HL-60/S4 treated with phorbol 12-myristate 13-acetate at 8.2 ng/mL for 4 days and 3 days (cell line): Measurements from ENCODE around the gene IGF1.
"Not testable (repeated sequence)": the region's sequence is repeated elsewhere in the genome, so short reads cannot be mapped to it uniquely, and the experiment has no call there.

Experiments used
- in situ Hi-C: fragments of 300-500 bp; cut with MboI; formaldehyde crosslinking; loops from 2 replicates; pipeline ENCODE4 v1.15.0; 2022; ENCODE audit warnings: low sequenced_read_pairs

The IGF1 gene

DNA sequence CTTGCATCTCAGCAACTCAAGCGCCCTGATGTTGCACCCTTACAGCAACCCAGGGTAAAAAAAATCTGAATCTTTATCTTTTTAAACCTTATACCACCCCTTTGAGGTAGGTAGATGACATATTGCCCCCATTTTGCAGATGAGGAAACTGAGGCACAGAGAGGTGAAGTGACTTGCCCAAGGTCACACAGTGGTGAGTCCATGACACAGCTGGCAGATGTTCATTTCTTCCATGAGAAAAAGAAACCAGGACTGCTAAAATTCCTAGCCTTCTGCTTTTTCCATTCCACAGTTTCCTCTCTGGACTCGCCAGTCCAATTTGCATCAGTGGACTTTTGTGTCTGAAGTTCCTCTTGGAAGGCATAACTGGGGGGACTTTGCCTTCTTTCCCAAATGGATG is 79.3 kb downstream of the IGF1 start:
- in situ Hi-C loops, result no loop called here

DNA sequence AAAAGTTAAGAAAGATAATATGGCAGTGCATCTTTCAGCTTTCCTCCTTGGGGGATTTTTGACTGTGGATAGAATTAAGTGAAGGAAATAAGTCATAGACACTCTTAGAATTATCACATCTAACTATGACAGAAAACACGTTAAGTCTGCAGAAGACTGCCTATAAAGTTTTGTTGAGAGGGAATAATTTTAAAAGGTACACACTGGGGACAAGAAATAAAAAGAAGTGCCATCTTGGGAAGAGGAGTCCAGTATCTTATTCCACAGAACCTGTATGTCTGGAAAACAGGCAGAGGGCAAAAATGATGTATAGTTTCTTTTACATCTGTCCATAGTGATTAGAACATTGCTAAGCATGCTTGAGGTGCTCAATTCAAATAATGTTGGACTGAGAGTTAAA is 80.7 kb downstream of the IGF1 start:
- in situ Hi-C loops, result no loop called here

DNA sequence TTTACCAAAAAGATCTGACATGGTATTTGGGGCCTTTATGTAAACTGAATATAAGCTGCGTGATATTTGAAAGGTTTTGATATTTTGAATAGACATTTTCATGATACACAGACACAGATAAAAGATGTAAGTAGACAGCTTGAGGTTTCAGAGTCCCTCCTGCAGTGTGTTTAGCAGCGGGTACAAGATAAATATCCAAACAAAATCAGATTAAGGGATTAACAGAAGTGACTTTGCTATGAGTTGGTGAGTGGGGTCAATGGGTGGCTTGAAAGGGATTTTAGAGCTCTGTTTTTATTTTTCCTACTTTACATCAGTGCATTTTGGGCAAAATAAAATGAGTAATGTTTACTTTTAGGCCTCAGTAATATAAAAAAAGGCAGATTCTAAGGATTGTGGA is 84.1 kb downstream of the IGF1 start:
- in situ Hi-C loops, result no loop called here

DNA sequence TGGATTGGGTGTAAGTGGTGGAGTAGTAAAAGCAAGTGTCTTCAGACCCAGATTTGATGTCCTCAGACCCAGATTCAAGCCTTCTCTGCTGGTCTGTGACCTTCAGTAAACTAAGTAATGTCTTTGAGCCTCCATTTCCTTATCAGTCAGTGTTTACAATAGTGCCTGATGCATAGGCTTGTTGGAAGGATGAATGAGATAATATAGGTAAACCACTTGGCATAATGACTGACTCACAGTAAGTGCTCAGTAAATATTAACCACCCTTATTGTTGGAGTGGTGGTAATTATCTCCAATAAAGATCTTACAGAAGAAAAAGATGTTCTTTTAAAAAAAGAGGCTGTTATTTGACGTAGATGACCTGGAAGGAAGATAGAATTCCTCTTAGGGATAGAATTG is 86.2 kb downstream of the IGF1 start:
- in situ Hi-C loops, result no loop called here

DNA sequence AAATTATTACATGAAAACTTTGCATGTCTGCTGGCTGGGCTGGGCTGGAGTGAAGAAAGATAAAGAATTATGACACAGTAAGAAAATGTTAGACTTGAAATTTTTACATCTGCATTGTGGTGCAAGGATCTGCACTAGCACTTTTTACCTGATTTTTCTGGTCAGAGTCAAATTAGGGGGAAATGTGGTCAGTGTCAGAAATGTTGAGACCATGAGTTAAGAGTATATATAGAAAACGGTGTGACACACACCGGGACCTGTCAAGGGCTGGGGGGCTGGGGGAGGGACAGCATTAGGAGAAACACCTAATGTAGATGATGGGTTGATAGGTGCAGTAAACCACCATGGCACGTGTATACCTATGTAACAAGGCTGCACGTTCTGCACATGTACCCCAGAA is 90.3 kb downstream of the IGF1 start:
- in situ Hi-C loops, result no loop called here

DNA sequence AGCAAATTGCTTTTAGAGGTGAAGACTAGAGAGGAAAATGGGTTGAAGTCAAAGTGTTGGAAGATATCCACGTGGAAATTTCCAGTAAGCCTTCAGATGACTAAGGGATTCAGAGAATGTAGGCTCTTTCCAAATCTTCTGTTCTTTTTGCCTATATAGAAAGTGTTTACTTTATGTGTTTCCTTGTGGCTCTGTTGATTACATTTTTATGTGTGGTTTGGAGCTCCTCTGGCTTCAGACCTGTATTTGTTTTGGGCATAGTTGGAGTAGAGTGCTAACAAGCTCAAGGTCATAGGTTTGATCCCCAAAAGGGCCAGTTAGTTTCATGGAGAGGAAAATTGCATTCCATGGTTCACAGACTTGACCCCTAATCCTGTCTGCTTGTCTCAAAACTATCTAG is 91.9 kb downstream of the IGF1 start:
- in situ Hi-C loops, result no loop called here

DNA sequence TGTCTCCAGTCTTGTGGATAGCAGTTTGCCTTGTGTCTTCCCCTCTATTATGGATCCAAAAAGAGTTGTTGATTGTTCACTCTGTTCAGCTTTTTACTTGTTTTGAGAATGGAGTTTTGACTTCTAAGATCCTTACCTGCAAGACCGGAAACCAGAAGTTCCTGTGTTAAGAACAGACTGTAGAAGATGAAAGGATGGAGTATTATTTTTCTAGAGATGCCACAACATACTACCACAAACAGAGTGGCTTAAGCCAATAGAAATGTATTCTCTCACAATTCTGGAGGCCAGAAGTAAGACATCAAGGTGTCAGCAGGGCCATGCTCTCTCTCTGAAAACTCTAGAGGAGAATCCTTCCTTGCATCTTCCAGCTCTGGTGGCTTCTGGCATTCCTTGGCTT is 95.0 kb downstream of the IGF1 start:
- in situ Hi-C loops, result no loop called here

DNA sequence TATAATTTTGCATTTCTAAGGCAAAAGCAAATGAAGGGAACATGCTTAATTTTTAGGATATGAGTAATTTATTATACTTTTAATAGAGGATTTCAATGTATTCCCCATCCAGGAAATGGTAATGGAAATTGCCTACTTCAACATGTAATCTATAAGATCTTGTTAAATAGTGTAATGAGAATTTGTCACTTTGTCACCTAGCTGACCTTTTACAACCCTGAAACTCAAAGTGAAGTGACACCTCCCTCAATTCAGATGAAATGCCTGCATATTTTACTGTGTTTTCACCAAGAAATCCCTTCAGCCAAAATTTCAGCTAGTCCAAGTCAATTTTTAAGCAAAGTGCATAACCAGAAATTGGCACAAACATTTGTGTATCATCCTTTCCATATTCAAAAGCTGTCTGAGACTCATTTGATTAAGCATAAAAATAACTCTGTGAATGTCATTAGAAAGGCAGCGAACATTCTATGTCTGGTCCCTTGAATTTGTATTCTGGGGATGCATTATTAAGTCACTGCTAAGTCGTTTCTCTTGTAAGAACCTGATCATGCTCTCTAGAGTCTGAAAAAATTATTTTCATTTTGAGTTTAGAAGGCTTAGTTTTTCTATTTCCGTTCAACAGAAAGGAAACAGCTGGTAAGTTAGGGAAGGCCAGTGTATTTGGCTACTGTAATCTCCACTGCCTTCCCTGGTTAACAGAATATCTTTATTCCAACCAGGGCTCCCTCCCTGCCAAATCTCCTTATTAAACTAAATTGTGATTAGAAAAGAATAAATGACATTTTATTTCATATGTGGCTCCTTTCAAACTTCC is 100.8 kb downstream of the IGF1 start:
- in situ Hi-C loops, result no loop called here

DNA sequence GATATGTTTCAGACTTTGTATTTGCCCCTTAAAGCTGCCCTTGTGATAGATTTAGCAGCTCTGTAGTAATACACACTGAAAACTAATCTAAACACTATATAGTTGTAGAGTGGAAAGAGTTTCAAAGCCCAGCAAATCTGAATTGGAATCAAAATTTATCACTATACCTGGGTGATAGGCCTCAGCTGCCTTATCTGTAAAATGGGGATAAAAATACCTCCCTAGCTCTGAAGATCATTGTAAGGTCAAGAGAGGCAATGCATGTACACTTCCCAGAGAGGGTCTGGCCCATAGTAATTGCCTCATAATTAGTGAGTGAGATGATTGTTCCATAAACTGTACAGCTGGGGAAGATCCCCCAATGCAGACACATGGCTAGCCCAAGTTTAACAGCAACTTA is 103.6 kb downstream of the IGF1 start:
- in situ Hi-C loops, result no loop called here

DNA sequence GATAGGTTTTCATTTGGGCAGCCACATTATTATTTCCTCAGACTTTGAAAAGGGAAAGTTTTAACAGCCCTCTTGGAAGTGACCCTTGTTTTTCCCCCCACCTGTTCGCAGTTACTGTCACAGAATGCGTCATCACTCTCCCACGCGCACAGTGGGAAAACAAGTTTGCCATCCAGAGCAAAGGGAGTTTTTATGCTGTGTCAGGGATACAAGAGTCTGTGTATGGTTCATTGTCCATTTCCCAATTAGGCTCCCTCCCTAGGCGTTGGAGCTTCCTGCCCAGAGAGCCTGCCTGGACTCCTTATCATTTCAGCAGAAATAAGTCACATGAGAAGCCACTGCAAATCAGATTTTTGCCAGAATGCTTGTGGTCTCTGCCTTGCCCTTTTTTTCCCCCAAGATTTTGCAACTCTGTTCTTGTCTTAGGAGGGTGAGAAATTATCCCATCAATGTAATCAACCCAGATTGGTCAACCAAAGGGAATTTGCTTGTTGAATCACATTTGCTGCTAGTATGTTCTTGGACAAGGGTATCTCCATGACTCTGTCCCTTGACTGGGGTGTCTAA is 104.1 kb downstream of the IGF1 start:
- in situ Hi-C loops, result no loop called here

DNA sequence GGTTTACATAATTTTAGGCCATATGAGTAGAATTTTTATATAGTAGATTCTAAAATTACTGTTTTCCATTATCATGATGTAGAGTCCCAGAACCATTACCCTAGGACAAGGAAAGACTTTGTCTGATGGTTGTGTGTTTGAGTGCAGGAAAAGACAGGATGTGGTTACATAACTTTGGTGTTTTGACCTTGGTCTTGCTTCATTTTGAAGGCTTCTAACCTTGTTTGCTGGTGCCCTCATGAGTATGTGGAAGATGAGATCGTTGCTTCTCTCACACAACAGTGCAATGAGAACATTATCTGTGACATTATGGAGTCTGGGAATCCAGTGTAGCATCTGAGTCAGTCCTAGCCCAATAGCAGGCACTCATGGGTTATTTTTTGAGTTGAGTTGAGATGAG is 106.2 kb downstream of the IGF1 start:
- in situ Hi-C loops, result no loop called here

DNA sequence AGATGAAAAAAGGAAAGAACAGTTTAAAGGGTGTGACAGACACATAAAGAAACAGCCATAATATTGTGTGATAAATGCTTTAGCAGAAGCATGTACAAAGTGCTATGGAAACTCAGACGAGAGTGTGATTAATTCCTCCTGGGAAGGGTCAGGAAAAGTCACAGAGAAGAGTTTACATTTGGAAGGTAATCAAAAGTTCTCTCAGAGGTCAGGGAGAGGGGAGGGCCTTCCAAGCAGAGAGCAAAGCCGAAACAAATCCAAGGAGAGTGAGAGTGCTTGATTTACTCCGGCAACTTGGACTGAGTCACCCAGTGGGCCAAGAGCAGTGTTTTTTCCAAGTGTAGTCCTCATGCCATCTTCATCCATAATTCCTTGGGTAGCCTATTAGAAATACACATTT is 108.3 kb downstream of the IGF1 start:
- in situ Hi-C loops, result no loop called here

DNA sequence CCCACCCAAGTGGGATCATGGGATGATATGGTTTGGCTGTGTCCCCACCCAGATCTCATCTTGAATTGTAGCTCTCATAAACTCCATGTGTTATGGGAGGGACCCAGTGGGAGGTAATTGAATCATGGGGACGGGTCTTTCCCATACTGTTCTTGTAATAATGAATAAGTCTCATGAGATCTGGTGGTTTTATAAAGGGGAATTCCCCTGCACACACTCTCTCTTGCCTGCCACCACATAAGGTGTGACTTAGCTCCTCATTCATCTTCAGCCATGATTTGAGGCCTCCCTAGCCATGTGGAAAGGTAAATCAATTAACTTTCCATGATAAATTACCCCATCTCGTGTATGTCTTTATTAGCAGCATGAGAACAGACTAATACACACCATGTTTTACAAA is 109.2 kb downstream of the IGF1 start:
- in situ Hi-C loops, result no loop called here

DNA sequence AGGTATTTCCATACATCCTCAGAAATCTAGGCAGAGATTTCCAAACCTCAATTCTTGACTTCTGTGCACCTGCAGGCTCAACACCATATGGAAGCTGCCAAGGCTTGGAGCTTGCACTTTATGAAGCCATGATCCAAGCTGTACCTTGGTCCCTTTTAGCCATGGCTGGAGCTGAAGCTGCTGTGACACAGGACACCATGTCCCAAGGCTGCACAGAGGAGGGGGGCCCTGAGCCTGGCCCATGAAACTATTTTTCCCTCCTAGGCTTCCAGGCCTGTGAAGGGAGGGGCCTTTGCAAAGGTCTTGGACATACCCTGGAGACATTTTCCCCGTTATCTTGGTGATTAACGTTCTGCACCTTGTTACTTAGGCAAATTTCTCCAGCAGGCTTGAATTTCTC is 110.5 kb downstream of the IGF1 start:
- in situ Hi-C loops, result no loop called here

DNA sequence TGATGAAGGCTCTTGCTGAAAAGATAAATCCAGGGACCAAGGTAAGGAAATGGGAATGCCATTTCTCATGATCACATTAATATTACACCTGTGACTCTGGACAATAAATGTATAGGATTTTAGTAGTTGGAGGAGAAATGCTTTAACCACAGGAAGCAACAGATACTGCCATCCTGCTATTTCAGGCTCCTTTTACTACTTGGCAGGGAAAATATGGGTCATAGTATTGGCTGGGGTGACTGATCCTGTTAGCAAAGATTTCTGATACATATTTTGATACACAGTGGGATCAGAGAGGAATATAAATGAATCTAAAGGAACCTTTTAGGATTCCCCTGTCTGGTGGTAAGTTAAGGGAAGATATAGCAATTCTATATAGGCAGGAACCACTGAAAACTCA is 115.0 kb downstream of the IGF1 start:
- in situ Hi-C loops, result no loop called here

DNA sequence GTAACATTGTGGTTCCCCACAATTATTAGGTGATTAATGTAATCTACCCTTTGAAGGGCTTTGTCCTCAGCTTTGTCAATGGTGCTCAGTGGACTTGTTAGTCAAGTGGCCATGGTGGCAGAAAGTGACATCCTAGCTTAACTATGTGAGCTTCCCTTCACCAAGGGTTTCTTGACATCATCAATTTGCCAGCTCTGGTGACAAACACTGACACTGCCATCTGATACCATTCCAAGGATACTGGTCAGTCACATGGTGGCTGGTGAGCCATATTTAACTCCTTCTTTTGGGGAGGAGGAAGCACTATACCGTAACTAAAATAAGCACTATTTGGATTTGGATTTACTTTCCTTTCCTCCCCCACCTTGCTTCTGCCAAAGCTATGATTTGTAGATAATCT is 115.7 kb downstream of the IGF1 start:
- in situ Hi-C loops, result no loop called here

DNA sequence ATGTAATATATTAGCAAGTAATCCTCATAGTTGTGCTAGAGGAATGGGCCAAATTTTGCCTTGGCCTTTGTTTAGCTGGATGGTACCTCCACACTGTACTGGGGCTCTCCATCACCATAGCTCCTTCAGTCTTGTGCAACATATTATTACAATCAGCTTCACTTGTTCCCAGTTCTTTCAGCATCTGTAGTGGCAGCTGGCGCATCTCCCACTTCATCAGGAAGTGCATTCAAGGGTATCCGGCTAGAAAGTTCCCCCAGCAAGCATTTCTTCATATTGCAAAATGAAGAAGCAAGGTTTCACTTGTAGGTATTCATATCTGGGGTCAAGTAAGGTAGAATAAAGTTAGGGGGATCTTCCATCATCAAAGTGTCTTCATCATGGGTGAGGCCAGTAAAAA is 123.7 kb downstream of the IGF1 start:
- in situ Hi-C loops, result no loop called here

DNA sequence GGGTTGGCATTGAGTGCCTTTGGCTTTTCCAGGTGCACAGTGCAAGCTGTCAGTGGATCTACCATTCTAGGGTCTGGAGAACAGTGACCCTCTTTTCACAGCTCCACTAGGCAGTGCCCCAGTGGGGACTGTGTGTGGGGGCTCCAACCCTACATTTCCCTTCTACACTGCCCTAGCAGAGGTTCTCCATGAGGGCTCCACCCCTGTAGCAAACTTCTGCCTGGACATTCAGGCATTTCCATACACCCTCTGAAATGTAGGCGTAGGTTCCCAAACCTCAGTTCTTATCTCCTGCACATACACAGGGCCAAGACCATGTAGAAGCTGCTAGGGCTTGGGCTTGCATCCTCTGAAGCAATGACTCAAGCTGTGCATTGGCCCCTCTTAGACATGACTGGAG is 126.1 kb downstream of the IGF1 start:
- in situ Hi-C loops, result not testable (repeated sequence)

DNA sequence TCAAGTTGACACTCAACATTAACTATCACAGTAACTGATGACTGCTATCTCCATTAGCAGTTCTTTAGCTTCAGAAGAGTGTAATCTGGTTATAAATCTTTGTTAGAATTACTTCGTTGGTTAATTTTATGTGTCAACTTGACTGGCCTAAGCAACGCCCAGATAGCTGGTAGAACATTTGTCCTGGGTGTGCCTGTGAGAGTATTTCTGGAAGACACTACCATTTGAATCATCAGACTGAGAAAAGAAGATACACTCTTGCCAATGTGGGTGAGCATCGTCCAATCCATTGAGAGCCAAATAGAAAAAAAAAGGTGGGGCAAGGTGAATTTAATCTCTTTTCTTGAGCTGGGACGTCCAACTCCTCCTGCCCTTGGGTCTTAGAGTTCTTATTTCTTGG is 129.0 kb downstream of the IGF1 start:
- in situ Hi-C loops, result no loop called here

DNA sequence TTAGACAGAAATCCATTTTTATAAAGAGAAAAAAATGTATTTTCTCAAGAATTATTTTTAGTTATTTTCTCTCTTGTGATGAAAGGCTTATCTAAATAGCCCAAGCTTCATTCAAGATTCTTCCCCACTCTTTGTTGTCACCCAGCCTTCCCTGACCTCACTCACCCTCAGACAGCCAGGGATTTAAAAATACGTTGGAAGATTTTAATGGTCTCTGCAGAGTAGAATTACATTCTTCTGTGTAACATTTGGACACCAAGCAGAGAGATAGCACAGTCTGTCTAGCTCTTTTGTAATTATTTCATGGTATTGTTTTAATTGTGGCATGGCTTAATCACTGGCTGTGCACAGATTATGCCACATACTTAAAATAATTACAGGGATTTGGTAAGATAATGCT is 130.3 kb downstream of the IGF1 start:
- in situ Hi-C loops, result no loop called here

DNA sequence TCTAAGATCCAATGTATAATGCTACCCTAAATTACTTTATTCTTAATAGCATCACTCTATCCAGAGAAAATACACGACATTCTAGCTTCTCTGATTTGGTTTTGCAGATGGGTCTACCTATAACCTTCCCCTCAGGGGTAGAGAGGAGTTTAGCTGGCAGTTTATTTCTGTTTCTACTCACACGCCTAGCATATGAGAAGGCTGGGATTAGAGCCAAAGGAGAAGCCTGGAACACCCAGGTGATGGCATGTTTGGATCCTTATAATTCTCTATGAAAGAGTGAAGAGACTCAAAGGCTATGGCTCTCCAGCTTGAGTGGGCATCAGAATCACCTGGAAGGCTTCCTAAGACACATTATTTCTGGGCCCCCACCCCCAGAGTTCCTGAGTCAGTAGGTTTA is 131.3 kb downstream of the IGF1 start:
- in situ Hi-C loops, result no loop called here

DNA sequence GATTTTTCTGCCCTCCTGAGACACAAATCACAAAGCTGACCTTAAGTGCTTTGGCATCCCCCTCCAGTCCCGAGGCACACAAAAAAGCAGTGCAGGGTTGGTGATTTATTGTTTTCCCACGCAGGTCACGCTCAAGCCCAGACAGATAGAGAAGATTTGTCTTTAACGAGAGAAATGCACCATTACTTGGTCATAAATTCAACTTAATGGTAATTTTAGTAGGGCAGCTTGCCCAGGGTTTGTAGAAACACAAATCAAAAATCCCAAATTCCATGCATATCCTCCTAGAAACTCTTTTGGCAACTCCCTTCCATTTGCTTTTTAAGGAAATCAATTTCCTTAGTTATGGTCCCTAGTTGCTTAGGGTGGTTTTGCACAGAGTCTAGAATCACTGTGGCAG is 132.6 kb downstream of the IGF1 start:
- in situ Hi-C loops, result no loop called here
